Stomach smooth muscle (tissue), 2 donors: Measurements from ENCODE around the gene IQCK.

Source experiments
- H3K27ac ChIP-seq: one replicate; pipeline ENCODE4 v1.7.0; 2013; ENCODE audit warnings: mild to moderate bottlenecking, low read length, inconsistent platforms
- H3K27me3 ChIP-seq, 2 donors: one replicate each; pipeline ENCODE4 v1.7.0; 2013; ENCODE audit warnings: low read length in 2 of 2; ENCODE audit not compliant: insufficient read depth in 2 of 2, control insufficient read depth in 1 of 2
- H3K36me3 ChIP-seq, 2 donors: one replicate each; pipeline ENCODE4 v1.7.0; 2013; ENCODE audit warnings: low read length in 2 of 2; ENCODE audit not compliant: control insufficient read depth in 2 of 2, insufficient read depth in 2 of 2
- H3K4me1 ChIP-seq: one replicate; pipeline ENCODE4 v1.7.0; 2013; ENCODE audit warnings: low read length; ENCODE audit not compliant: control insufficient read depth, insufficient read depth
- H3K4me3 ChIP-seq, 2 donors: one replicate each; pipeline ENCODE4 v1.7.0; 2013; ENCODE audit warnings: low read length in 2 of 2
- H3K9ac ChIP-seq, 2 donors: one replicate each; pipeline ENCODE4 v1.7.0; 2013; ENCODE audit warnings: low read length in 2 of 2, mild to moderate bottlenecking in 1 of 2
- H3K9me3 ChIP-seq, 2 donors: one replicate each; pipeline ENCODE4 v1.7.0; 2013; ENCODE audit warnings: low read length in 2 of 2; ENCODE audit not compliant: control insufficient read depth in 2 of 2
- donor health status: healthy.
- donor health status: Pancreatic carcinoma.

IQCK gene

DNA sequence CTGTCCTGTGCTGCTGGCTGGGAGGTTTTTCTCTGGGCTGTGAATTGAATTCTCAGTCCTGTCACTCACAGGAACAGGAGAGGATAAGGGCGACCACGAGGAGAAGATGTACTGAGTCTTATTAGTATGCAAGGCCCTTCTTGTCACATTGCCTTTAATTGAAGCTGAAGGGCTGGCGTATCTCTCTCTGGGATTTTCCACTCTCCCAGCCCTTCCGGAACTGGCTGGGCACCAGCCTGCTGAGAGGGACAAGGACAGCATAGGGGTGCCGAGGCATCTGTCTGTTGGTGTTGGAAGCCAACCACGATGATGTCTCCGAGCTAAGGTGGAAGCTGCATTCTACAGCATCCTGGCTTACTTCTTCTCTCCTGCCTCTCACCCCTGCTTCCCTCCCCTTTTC is 133.4 kb downstream of the IQCK start:
- H3K4me1 ChIP-seq = no peaks in the 10 kb centered on the region
- H3K9me3 ChIP-seq = no peaks in the 10 kb centered on the region
- no peaks in the 10 kb centered on the region for H3K27me3 ChIP-seq
- H3K4me3 ChIP-seq = no peak overlapping the region
- no peak overlapping the region for H3K27ac ChIP-seq
- H3K9ac ChIP-seq = no peak overlapping the region
- H3K36me3 ChIP-seq = no peaks in the 10 kb centered on the region

DNA sequence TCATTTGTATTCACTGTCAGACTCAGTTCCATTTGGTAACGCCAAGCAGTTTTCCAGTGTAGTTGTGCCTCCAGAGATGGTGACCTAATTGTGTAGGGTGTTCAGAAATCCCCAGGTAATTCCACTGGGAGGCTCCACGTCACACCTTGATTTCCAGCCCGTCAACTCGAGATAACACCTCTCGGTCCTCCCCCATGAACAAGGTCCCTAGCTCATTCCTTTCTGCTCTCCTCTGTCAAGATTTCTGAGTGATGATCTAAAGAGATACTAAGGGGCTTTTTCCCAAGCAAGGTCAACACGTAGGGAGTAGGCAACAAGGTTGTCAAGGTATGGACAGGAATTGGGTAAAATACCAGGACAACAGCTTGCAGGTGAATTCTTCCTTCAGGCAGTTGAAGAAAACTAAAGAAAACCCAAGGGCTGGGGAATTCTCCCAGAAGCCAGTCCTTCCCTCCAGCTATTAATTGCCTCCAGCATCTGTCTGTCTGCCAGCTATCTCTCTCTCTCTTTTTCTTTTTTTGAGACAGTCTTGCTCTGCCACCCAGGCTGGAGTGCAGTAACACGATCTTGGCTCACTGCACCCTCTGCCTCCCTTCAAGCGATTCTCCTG is 135.2 kb downstream of the IQCK start:
- Histone ChIP-seq H3K36me3 (no peaks in the 10 kb centered on the region), H3K27me3 (no peaks in the 10 kb centered on the region), H3K4me3 (no peak overlapping the region), H3K4me1 (no peaks in the 10 kb centered on the region), H3K9me3 (no peaks in the 10 kb centered on the region), H3K9ac (no peak overlapping the region), H3K27ac (no peak overlapping the region)

DNA sequence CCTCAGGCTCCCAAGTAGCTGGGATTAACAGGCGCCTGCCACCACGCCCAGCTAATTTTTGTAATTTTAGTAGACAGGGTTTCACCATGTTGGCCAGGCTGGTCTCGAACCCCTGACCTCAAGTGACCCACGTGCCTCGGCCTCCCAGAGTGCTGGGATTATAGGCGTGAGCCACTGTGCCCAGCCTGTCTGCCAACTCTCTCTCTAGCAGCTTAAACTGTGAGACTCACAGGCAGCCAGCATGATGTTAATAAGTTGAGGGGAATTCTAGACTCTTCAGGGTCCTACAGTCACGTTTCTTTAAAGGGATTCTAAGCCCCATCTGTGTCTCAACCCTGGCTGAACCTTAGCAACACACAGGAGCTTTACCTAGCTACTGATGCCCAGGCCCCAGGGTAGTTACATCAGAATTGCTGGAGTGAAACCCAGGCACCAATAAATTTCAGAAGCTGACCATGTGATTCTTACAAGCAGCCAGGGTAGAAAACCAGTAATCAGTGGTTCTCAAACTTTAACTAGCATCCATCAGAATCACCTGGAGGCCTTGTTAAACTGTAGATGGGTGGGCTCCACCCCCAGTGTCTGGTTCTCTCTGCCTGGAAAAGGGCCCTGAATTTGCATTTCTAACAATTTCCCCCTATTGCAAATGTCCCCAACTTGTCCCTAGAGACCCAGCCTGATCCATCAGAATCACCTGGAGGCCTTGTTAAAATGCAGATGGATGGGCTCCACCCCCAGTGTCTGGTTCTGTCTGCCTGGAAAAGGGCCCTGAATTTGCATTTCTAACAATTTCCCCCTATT is 135.9 kb downstream of the IQCK start:
- Histone ChIP-seq H3K4me1 (no peaks in the 10 kb centered on the region), H3K27ac (no peak overlapping the region), H3K27me3 (no peaks in the 10 kb centered on the region), H3K36me3 (no peaks in the 10 kb centered on the region), H3K9me3 (no peaks in the 10 kb centered on the region), H3K9ac (no peak overlapping the region), H3K4me3 (no peak overlapping the region)

DNA sequence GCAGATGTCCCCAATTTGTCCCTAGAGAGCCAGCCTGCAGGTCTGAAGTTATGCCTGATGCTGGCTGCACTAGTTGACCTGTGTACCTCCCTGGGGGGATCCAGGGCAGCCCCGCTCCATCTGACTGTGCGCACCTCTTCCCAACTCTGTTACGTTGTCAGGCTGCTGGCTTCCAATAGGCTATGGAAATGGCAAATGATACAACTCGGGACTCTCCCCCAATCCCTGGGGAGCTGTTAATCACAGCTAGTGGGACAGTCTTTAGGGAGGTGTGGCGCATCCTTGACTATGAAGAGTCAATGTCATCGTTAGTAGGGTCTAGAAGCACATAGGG is 136.4 kb downstream of the IQCK start:
- Histone ChIP-seq H3K9me3 (no peaks in the 10 kb centered on the region), H3K27me3 (no peaks in the 10 kb centered on the region), H3K9ac (no peak overlapping the region), H3K27ac (no peak overlapping the region), H3K4me1 (no peaks in the 10 kb centered on the region), H3K36me3 (no peaks in the 10 kb centered on the region), H3K4me3 (no peak overlapping the region)

DNA sequence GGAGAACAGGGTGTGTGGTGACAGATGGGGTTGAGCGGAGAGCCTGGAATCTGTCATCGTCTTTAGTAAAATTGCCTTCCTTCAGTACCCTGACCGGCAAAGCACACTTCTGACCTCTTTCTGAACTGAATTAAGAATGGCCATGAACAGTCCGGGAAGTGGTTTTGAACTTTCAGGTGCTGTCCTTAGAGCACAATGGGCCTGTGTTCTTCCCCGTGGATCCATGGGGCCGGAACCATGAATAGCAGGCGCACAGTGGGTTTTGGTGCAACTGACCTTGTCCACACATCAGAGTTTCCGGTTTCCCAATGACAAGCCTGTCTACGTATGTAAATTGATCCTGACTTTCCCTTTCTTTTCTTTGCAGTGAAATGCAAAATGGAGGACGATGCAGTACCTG is 138.0 kb downstream of the IQCK start:
- Histone ChIP-seq H3K4me3 (no peak overlapping the region), H3K9me3 (no peaks in the 10 kb centered on the region), H3K9ac (no peak overlapping the region), H3K27me3 (no peaks in the 10 kb centered on the region), H3K27ac (no peak overlapping the region), H3K36me3 (no peaks in the 10 kb centered on the region), H3K4me1 (no peaks in the 10 kb centered on the region)

DNA sequence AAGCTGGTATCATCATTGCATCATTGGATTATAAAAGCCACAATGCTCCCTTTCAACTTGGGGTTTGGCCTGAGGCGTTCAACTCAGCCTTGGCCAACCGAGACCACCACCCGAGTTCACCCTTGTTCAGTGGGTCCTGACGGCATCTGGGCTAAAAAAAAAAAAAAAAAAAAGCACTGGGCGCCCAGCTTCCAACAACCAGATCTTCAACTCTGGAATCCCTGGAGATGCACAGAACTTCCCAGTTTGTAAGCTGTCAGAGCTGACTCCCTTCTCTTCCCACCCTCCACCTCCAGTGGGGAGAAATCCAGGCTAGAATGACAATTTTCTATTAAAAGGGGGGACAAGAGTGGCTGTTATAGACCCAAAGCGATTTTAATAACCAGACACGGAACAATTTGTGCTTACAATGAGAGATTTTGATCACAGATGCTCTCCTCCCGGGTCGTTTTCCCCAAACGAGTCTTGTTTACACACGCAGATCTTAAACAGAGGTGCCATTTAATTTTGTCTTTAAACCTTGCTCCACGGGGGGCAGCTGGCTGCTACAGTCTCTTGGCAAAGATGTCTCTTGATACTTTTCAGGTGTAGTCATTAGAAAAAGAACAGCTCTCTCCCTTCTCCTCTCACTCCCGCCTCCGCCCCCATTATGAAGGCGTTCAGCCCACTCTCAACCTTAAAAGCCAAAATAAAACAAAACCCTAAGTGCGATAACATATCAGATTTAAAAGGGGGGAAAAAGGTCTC is 139.7 kb downstream of the IQCK start:
- no peaks in the 10 kb centered on the region for H3K36me3 ChIP-seq
- H3K9me3 ChIP-seq = no peaks in the 10 kb centered on the region
- no peak overlapping the region for H3K4me3 ChIP-seq
- H3K27ac ChIP-seq = no peak overlapping the region
- H3K9ac ChIP-seq = no peak overlapping the region
- H3K4me1 ChIP-seq = no peaks in the 10 kb centered on the region
- H3K27me3 ChIP-seq = no peaks in the 10 kb centered on the region

DNA sequence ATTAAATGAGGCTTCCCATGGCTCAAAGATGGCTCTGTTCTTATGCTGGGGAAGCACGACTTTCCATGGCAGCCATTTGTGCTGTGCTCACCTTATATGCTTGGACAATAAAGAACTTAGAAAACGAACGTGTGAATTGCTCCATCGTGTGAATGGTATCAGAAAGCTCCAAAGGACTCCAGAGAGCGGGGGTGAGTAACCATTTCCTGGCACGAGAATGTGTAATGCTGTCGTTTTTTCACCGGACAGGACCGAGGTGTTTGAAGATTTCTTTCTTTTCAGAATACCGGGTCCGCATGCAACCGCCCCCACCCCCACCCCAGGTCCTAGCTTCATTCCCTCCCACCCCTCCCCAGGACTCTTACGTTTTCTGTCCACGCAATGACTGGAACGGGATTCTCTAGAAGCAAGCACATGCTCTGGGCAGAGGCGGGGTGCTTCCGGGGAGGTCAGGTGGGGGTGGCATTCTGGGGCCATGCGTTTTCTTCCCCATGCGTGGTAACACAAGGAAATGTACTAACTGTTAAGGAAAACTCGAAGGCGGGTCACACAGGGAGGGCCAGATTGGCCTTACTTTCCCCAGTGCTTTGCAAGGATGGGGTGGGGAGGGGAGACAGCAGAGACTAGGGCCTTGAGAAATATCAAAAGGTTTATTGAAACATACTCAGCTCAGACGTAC is 140.4 kb downstream of the IQCK start:
- H3K9ac ChIP-seq = no peak overlapping the region
- H3K27ac ChIP-seq = no peak overlapping the region
- H3K27me3 ChIP-seq = no peaks in the 10 kb centered on the region
- no peaks in the 10 kb centered on the region for H3K4me1 ChIP-seq
- H3K9me3 ChIP-seq = no peaks in the 10 kb centered on the region
- H3K4me3 ChIP-seq = no peak overlapping the region
- H3K36me3 ChIP-seq = no peaks in the 10 kb centered on the region

DNA sequence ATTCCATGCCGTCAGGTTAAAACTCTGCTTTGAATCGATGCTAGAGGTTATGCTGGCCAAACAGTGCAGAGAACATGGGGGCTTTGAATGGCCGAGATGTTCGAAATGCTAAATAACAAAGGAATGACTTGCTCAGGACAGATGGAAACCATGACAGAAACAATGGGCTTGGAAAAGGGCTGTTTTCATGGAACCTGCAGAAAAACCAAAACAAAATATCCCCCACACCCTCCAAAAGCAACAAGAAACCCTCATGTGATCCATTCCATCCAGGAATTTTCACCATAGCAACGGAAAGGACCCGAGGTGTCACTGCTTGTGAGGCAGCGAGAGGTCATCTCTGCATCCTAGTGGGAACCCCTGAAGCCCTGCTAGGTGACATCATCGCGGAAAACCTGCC is 141.1 kb downstream of the IQCK start:
- H3K36me3 ChIP-seq = no peaks in the 10 kb centered on the region
- H3K9ac ChIP-seq = no peak overlapping the region
- H3K4me1 ChIP-seq = no peaks in the 10 kb centered on the region
- no peak overlapping the region for H3K27ac ChIP-seq
- no peaks in the 10 kb centered on the region for H3K9me3 ChIP-seq
- no peaks in the 10 kb centered on the region for H3K27me3 ChIP-seq
- no peak overlapping the region for H3K4me3 ChIP-seq

DNA sequence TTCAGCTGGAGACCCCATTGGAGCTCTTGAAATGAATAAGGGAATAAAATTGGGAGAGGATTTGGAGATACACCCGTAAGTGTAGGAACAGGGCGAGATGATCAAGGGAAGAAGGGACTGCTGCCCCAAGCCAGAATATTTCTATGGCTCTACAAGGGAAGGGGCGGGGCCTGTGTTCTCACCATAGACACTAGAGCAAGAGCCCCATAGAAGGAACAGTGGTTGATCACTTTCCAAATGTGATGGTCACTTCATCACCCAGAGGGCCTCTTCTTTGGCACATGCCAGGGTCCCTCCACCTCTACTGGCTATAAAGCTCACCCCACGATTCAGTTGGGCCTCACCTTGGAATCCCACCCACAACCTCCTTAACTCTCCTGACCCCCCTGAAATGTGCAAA is 141.5 kb downstream of the IQCK start:
- H3K36me3 ChIP-seq = no peaks in the 10 kb centered on the region

DNA sequence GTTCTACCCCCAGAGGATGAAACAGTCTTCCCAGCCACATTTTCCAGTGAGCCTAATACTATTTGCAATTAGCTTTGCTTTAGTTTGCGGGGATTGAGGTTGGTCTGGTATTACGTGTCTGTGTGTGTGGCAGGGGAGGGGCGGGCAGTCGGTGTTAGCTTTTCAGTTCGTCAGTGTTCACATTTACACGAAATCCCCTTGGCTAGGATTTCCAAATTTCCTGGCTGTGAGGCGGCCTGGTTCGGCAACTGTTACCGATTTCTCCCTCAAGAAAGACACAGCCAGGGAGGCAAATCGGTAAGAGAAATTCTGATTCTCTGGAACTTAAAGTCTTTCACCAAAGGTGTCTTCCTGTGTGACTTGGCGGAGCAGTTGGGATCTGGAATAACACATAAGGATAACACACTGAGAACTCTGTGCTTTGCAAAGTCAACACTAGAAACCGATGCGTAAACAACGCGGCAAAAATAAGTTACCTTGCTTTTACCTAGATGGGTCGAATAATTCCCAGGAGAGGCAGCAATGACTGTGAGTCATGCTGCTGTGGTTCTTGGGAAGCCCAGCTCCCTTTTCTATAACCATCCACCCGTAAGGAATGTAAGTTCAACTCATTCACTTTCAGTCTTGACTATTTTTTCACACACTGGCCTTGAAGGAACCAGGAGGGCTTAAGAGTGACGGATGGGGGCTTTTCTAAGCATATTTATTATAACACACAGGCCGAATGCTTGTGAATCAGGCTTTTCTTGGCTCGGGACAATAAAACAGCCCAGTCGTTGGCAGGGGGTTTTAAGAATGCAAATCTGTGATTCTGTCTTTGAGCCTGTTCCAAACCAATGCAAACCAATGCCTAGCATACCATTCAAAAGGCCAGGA is 142.3 kb downstream of the IQCK start:
- H3K27ac ChIP-seq = no peak overlapping the region
- H3K36me3 ChIP-seq = no peaks in the 10 kb centered on the region
- H3K9ac ChIP-seq = no peak overlapping the region
- no peaks in the 10 kb centered on the region for H3K4me1 ChIP-seq
- H3K9me3 ChIP-seq = no peaks in the 10 kb centered on the region
- H3K27me3 ChIP-seq = no peaks in the 10 kb centered on the region
- no peak overlapping the region for H3K4me3 ChIP-seq

More for the DNA sequence above, 141.5 kb downstream of the IQCK start:
- Histone ChIP-seq H3K9me3 (no peaks in the 10 kb centered on the region), H3K4me1 (no peaks in the 10 kb centered on the region), H3K9ac (no peak overlapping the region), H3K4me3 (no peak overlapping the region), H3K27me3 (no peaks in the 10 kb centered on the region), H3K27ac (no peak overlapping the region)
